K562 (cell line): ENCODE results near the gene GTPBP6. TPM values are rescaled to one million over a fixed set of nuclear protein-coding genes. Genes with fewer than 3 reads are reported as not detected.

Experiments used
- ATAC-seq: fragments of 200-7000 bp; cut with Tn5 transposase; 3 replicates; pipeline ENCODE4 v1.9.1; 2020; ENCODE audit warnings: moderate library complexity
- BruUV-seq: library from RNA; stranded (reverse); fragments of 400-500 nt; replicated peaks from 2 replicates; lab custom pipeline; 2021; lab: Mats Ljungman, UMichigan
- CTCF ChIA-PET: fragments of 300-600 bp; formaldehyde crosslinking; extraction: SDS; loops from one replicate; lab custom pipeline; 2021; ENCODE audit warnings: low intra/inter-chr PET ratio; lab: Yijun Ruan, JAX
- POLR2A ChIA-PET: fragments of 300-600, 350-650 bp; sonication (Branson Sonifier 250); formaldehyde crosslinking; extraction: SDS; loops from one replicate; lab custom pipeline; 2021; ENCODE audit warnings: antibody characterized with exemption, inconsistent platforms; lab: Yijun Ruan, JAX
- DNase-seq, 4 experiments: peaks; one replicate each; pipeline versions ENCODE4 v3.0.0 to v3.0.0-alpha.2; 2011 to 2018; ENCODE audit warnings: low spot score in 3 of 4, mixed read lengths in 3 of 4; ENCODE audit errors: extremely low read depth in 1 of 4
- FAIRE-seq: peaks from 2 replicates; lab custom pipeline; 2011; peaks lifted over from hg19 to GRCh38; lab: Jason Lieb, UNC
- H2AFZ ChIP-seq: 2 replicates; pipeline ENCODE4 v1.6.0; 2011; ENCODE audit warnings: low read depth, low read length, control low read depth, inconsistent platforms
- H3K27ac ChIP-seq: fragments of 200-600 bp; 3 replicates; pipeline ENCODE4 v1.8.0; 2011; ENCODE audit warnings: low read depth, mild to moderate bottlenecking, control low read depth, inconsistent platforms, low read length, moderate library complexity, mixed read lengths; ENCODE audit errors: extremely low read depth
- H3K27me3 ChIP-seq, 2 experiments: fragments of 300-600 bp in 1 of 2; 2 replicates in 1 of 2; 3 replicates in 1 of 2; pipeline versions ENCODE4 v1.6.0 to v1.8.0; 2011; ENCODE audit warnings: inconsistent platforms in 2 of 2, low read length in 2 of 2, mild to moderate bottlenecking in 1 of 2, mixed read lengths in 1 of 2, moderate library complexity in 1 of 2; ENCODE audit not compliant: control insufficient read depth in 2 of 2, insufficient read depth in 2 of 2
- H3K36me3 ChIP-seq: fragments of 300-600 bp; 3 replicates; pipeline ENCODE4 v1.8.0; 2011; ENCODE audit warnings: mild to moderate bottlenecking, low read length, inconsistent platforms; ENCODE audit not compliant: control insufficient read depth, insufficient read depth
- H3K4me1 ChIP-seq, 2 experiments: fragments of 200-600 bp in 1 of 2; replicated peaks in 1 of 2; 2 replicates in 1 of 2; 3 replicates in 1 of 2; pipeline versions ENCODE4 v1.5.1 to v1.8.0; 2011; ENCODE audit warnings: inconsistent platforms in 2 of 2, low read length in 2 of 2, mild to moderate bottlenecking in 1 of 2, mixed read lengths in 1 of 2, moderate library complexity in 1 of 2; ENCODE audit not compliant: control insufficient read depth in 2 of 2, insufficient read depth in 2 of 2
- H3K4me2 ChIP-seq: 2 replicates; pipeline ENCODE4 v1.6.1; 2011; ENCODE audit warnings: low read length, control low read depth, inconsistent platforms, mixed read lengths; ENCODE audit not compliant: insufficient read depth
- H3K4me3 ChIP-seq: fragments of 200-600 bp; sonication (generic), shearing (Covaris generic); 2 replicates; pipeline ENCODE4 v1.5.1; 2016; ENCODE audit warnings: control low read depth, inconsistent platforms
- H3K79me2 ChIP-seq: fragments of 200-600 bp; 3 replicates; pipeline ENCODE4 v1.8.0; 2011; ENCODE audit warnings: low read length, inconsistent platforms; ENCODE audit not compliant: control insufficient read depth, insufficient read depth
- H3K9ac ChIP-seq, 2 experiments: 2 replicates each; pipeline versions ENCODE4 v1.6.0 to v1.6.1; 2011; ENCODE audit warnings: low read depth in 2 of 2, low read length in 2 of 2, control low read depth in 1 of 2, inconsistent platforms in 1 of 2, mild to moderate bottlenecking in 1 of 2, mixed read lengths in 1 of 2; ENCODE audit not compliant: insufficient read depth in 1 of 2
- H3K9me1 ChIP-seq: one replicate; pipeline ENCODE4 v1.6.0; 2011; ENCODE audit warnings: inconsistent platforms, mild to moderate bottlenecking, low read length, moderate library complexity; ENCODE audit not compliant: control insufficient read depth, insufficient read depth
- H3K9me3 ChIP-seq: replicated peaks from 2 replicates; pipeline ENCODE4 v1.5.1; 2011; ENCODE audit warnings: low read depth, low read length, inconsistent platforms; ENCODE audit not compliant: control insufficient read depth, insufficient read depth
- H4K20me1 ChIP-seq: replicated peaks from 2 replicates; pipeline ENCODE4 v1.6.1; 2011; ENCODE audit warnings: low read length, inconsistent platforms, mixed read lengths; ENCODE audit not compliant: control insufficient read depth, insufficient read depth
- CCNT2 ChIP-seq: IDR thresholded peaks from 2 replicates; pipeline ENCODE4 v1.6.1; 2011; ENCODE audit warnings: borderline replicate concordance, low read depth, mild to moderate bottlenecking, moderate library complexity, mixed read lengths, low read length; ENCODE audit not compliant: insufficient read length; ENCODE audit errors: extremely low read depth
- CHD2 ChIP-seq: IDR thresholded peaks from 2 replicates; pipeline ENCODE4 v1.6.1; 2011; ENCODE audit warnings: low read depth, low read length
- FUS ChIP-seq: fragments of 200-400 bp; formaldehyde crosslinking; optimal IDR thresholded peaks from 2 replicates; pipeline ENCODE3; 2017; ENCODE audit warnings: low read depth, low read length
- IRF1 ChIP-seq: sonication (generic); formaldehyde crosslinking; IDR thresholded peaks from 2 replicates; pipeline ENCODE4 v1.8.0; 2022; ENCODE audit warnings: missing genetic modification reagents, mild to moderate bottlenecking, borderline replicate concordance
- MTF1 ChIP-seq: fragments of 250-450 bp; sonication (Bioruptor Pico); IDR thresholded peaks from 2 replicates; pipeline ENCODE4 v1.9.0; 2021; ENCODE audit warnings: moderate library complexity, mild to moderate bottlenecking, inconsistent platforms, borderline replicate concordance
- RNF2 ChIP-seq: sonication (generic); IDR thresholded peaks from 2 replicates; pipeline ENCODE4 v1.6.1; 2016
- TAF7 ChIP-seq: fragments of 450-650 bp; IDR thresholded peaks from 2 replicates; pipeline ENCODE4 v1.6.1; 2016; ENCODE audit warnings: missing genetic modification characterization, missing compliant biosample characterization
- TRIM28 ChIP-seq: fragments of 450-650 bp; IDR thresholded peaks from 2 replicates; pipeline ENCODE4 v1.6.1; 2017
- U2AF2 ChIP-seq: fragments of 200-400 bp; formaldehyde crosslinking; optimal IDR thresholded peaks from 2 replicates; pipeline ENCODE3; 2017; ENCODE audit warnings: low read depth, mild to moderate bottlenecking, low read length
- ZKSCAN8 ChIP-seq: fragments of 200-800 bp; sonication (Bioruptor generic); IDR thresholded peaks from 2 replicates; pipeline ENCODE4 v1.6.1; 2016; ENCODE audit warnings: missing genetic modification characterization, missing compliant biosample characterization
- ZNF695 ChIP-seq: fragments of 450-650 bp; formaldehyde crosslinking; IDR thresholded peaks from 2 replicates; pipeline ENCODE4 v1.4.0; 2020; ENCODE audit warnings: mild to moderate bottlenecking, moderate library complexity
- ZSCAN29 ChIP-seq: fragments of 450-650 bp; IDR thresholded peaks from 2 replicates; pipeline ENCODE4 v1.6.1; 2017
- ZZZ3 ChIP-seq: fragments of 450-650 bp; IDR thresholded peaks from 2 replicates; pipeline ENCODE4 v1.6.1; 2016; ENCODE audit warnings: antibody characterized with exemption, mild to moderate bottlenecking, moderate library complexity
- WGBS: fragments of 100-300 bp; shearing (Covaris generic); methylation state at CpG from one replicate; pipeline ENCODE4 v1.1.6; 2016; ENCODE audit warnings: low coverage, mixed read lengths; ENCODE audit not compliant: insufficient coverage; ENCODE audit errors: missing lambda C conversion rate; 5-methylcytosine and 5-hydroxymethylcytosine counted together
- in situ Hi-C: fragments of 300-500 bp; cut with MboI; formaldehyde crosslinking; loops from 4 replicates; pipeline ENCODE4 v1.15.0; 2018; ENCODE audit warnings: inconsistent platforms, mixed read lengths
- intact Hi-C: fragments of 100-400 bp; cut with micrococcal nuclease; formaldehyde crosslinking; loops from 2 replicates; pipeline ENCODE4 v1.14.2; 2022
- polyA plus RNA-seq, 8 experiments: library from polyadenylated mRNA; depleted of rRNA in 4 of 8; stranded (reverse) in 5 of 8; unstranded in 3 of 8; fragments of >200 nt; fragmentation: Nextera tagmentation in 2 of 8; fragmentation: Illumina TruSeq in 1 of 8; extraction: Ambion mirVana in 2 of 8; extraction: Trizol in 1 of 8; gene quantifications; 2 replicates each; pipeline versions ENCODE4 v1.2.1 to v1.2.3, GENCODE V29; 2011 to 2014; ENCODE audit warnings: inconsistent platforms in 1 of 8, missing spikeins in 1 of 8
- total RNA-seq, 7 experiments: library from RNA; depleted of rRNA in 6 of 7; stranded (reverse); fragments of >200 nt in 6 of 7; fragmentation: Illumina TruSeq in 2 of 7; extraction: Trizol in 2 of 7; gene quantifications; 2 replicates each; pipeline versions ENCODE4 v1.2.1 to v1.2.3, GENCODE V29; 2011 to 2021; ENCODE audit warnings: low replicate concordance in 1 of 7

GTPBP6 gene
- total and polyA plus RNA-seq, 9 of the 15 experiments (the other 6 are each of a cell fraction or from before 2014, with no cell fraction given), result 0.24 to 35.2 (median 8.0) TPM

GRCh38 chrX:357035-357692 is 38.6 kb upstream of the GTPBP6 start:
- in situ Hi-C loops, result no loop called here
- no peaks in the 10 kb centered on the region for H3K79me2 ChIP-seq

GRCh38 chrX:356385-357034 is 37.9 kb upstream of the GTPBP6 start:
- H3K79me2 ChIP-seq, result no peaks in the 10 kb centered on the region
- no peak for ATAC-seq
- no peak overlapping the region for H3K27ac ChIP-seq
- no peak for FAIRE-seq
- H3K4me3 ChIP-seq, result no peak overlapping the region
- H3K4me2 ChIP-seq, result no peak overlapping the region
- intact Hi-C loops, result no loop called here
- no peak for DNase-seq
- no peak overlapping the region for H2AFZ ChIP-seq
- no peaks in the 10 kb centered on the region for H4K20me1 ChIP-seq
- H3K4me1 ChIP-seq, result peaks cover 0 to 5% of the 10 kb centered on the region in 2 experiments; a peak in 1 of 5 replicates
- in situ Hi-C loops, result no loop called here
- H3K36me3 ChIP-seq, result no peaks in the 10 kb centered on the region
- no peaks in the 10 kb centered on the region for H3K27me3 ChIP-seq
- TF ChIP-seq CHD2 (no peak), ZSCAN29 (no peak), RNF2 (no peak), CCNT2 (no peak), ZNF695 (CRISPR knock-in tag) (no peak), MTF1 (CRISPR knock-in tag) (no peak), IRF1 (CRISPR knock-in tag) (no peak), TAF7 (tag) (no peak), ZKSCAN8 (CRISPR knock-in tag) (no peak)
- TF ChIP-seq, all 486 proteins: peak for 0
- POLR2A ChIA-PET, result no interaction called here
- BruUV-seq, result no TSS peak
- Histone ChIP-seq H3K9me3 (peaks cover 3% of the 10 kb centered on the region), H3K9me1 (no peaks in the 10 kb centered on the region), H3K9ac (no peak overlapping the region)
- CTCF ChIA-PET, result no interaction called here
- WGBS, result 64% methylated on average over 16 of the region's 17 CpGs

More at GRCh38 chrX:357035-357692, 38.6 kb upstream of the GTPBP6 start:
- DNase-seq, result no peak
- Histone ChIP-seq H3K4me2 (no peak overlapping the region), H3K4me1 (peaks cover 0 to 5% of the 10 kb centered on the region in 2 experiments; a peak in 1 of 5 replicates), H3K9me1 (no peaks in the 10 kb centered on the region), H3K4me3 (no peak overlapping the region), H3K36me3 (no peaks in the 10 kb centered on the region)
- POLR2A ChIA-PET, result no interaction called here
- 68% methylated on average over 14 of the region's 14 CpGs for WGBS
- no TSS peak for BruUV-seq
- CTCF ChIA-PET, result no interaction called here
- TF ChIP-seq TRIM28, result no peak
- TF ChIP-seq U2AF2, result no peak
- no peak for TF ChIP-seq FUS
- no peak for TF ChIP-seq ZZZ3
- TF ChIP-seq, all 486 proteins: peak for 0
- Histone ChIP-seq H3K9me3 (peaks cover 3% of the 10 kb centered on the region), H3K9ac (no peak overlapping the region), H4K20me1 (no peaks in the 10 kb centered on the region), H2AFZ (no peak overlapping the region), H3K27ac (no peak overlapping the region), H3K27me3 (no peaks in the 10 kb centered on the region)
- intact Hi-C loops, result no loop called here
- no peak for FAIRE-seq
- no peak for ATAC-seq
